Stimulated activated CD8-positive, alpha-beta memory T cell treated with anti-CD3 and anti-CD28 coated beads, Interleukin-12 subunit alpha, Interleukin-12 subunit beta, amount 100 ng/mL, for 1 hour (primary cell): ENCODE measurements around the gene MID1.

ENCODE experiments used
- DNase-seq: peaks from one replicate; pipeline ENCODE4 v3.0.0-alpha.2; 2020; ENCODE audit warnings: low read depth

Gene MID1

DNA sequence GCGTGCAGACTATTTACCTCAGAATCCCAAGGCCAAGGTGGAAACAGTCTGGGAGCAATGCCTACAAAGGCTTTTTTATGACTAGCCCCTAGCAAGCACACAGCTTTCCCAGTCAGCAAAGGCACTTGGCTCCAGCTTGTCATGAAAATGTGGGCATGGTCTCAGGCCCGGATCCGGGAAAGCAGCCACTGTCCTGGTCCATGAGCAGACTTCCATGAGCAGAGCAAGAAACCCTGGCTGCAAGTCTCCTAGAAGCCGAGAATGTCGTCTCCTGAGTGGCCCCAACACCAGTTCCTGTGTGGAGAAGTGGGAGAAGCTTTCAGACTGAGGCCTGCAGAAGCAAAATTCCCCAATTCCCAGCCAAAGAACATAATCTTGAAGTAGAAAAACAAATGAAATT, 190.5 kb downstream of the MID1 start:
- no peak for DNase-seq

DNA sequence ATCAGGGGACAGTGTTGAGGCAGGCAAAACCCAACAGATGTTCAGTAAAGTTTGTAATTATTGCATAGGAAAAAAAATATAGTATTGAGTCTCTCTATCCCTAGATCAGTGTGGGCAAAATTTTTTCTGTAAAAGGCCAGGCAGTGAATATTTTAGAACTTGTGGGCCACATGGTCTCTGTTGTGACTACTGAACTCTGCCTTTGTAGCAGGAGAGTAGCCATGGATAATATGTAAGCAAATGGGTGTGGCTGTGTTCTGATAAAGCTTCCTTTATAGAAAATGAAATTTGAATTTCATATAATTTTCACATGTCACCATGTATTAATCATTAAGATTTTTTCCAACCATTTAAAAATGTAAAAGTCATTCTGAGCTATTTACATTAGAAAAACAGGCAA, 193.1 kb downstream of the MID1 start:
- DNase-seq: no peak

DNA sequence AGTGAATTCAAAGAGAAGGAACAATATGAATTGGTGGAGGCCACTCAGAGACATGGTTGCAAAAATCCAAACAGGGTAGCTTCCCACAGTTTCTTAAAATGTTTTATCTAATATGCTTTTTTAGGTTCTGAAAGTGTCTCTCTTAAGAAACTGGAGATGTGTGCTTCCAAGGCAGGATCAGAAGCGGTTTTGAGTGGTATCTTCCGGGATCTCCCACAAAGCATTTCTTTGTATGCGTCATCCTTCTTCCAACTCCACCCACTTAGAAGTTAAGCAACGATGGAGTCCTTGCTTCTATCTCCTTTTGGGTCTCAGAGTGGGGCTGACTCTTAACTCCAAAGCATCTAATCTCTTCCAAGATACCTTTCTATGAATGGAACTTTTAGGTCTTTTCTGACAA, 196.7 kb downstream of the MID1 start:
- no peak for DNase-seq

DNA sequence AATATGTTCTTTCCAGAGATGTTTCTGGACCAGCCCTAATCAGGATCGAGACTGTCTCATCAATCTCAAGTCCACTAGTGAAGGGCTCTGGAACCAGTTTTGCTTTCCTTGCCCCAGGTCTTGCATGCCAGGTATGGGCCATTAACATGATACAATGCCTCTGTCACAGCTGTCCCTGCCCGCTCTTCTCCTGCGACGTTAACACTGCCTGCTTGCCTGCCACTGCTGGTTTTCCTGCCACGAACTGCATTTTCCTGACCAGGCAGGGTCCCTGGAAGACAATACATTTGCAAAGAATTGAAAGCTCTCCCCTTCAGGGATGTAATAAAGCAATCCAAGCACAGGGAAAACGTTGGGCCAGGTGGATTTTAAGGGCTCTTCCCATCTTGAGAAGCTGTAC, 200.3 kb downstream of the MID1 start:
- DNase-seq: no peak

GRCh38 chrX:10416424-10416823, 204.0 kb downstream of the MID1 start:
- no peak for DNase-seq

GRCh38 chrX:10415306-10416001, 204.9 kb downstream of the MID1 start:
- DNase-seq: no peak

- no peak for DNase-seq
These were observed 205.5 kb downstream of the MID1 start for GRCh38 chrX:10414862-10415261.

DNA sequence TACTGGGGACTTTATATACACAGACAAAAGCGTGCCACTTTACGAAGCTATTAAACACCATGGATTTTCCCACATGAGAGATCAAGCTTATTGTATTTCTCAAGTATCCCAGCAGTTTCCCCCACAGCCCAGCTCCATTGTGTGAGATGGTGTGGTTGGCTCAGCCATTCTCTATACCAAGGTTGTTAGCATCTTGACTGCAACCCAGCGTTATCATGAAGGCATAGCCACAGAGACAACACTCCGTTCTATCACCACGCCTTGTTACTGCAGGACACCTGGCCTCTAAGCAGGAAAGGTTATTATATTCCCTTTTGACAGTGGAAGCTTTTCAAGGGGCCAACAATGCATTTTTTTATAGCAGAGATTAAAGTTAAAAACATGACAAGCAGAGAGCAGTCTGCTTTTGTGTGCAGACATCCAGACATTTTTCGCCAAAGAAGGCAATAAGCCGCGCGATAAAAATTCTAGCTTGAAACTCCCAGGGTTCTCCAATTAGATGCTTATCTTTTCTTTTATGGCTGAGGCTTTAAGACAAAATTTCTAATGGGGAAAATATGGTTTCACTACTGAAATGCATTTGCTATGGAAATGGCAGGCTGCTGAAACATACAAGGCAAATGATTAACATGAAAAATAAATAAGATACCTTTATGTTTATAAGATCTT, 206.1 kb downstream of the MID1 start:
- no peak for DNase-seq

GRCh38 chrX:10404436-10404835, 215.9 kb downstream of the MID1 start:
- DNase-seq: no peak

DNA sequence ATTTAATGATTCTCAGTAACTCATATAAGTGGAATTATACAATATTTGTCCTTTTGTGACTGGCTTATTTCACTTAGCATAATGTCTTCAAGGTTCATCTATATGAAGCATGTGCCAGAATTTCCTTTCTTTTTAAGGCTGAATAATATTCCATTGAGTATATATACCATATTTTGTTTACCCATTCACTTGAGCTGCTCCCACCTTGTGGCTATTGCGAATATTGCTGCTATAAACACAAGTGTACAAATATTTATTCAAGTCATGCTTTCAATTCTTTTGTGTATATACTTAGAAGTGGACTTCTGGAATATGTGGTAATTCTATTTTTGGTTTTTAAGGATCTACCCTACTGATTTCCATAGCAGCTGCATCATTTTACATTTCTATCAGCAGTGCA, 219.1 kb downstream of the MID1 start:
- DNase-seq: no peak

DNA sequence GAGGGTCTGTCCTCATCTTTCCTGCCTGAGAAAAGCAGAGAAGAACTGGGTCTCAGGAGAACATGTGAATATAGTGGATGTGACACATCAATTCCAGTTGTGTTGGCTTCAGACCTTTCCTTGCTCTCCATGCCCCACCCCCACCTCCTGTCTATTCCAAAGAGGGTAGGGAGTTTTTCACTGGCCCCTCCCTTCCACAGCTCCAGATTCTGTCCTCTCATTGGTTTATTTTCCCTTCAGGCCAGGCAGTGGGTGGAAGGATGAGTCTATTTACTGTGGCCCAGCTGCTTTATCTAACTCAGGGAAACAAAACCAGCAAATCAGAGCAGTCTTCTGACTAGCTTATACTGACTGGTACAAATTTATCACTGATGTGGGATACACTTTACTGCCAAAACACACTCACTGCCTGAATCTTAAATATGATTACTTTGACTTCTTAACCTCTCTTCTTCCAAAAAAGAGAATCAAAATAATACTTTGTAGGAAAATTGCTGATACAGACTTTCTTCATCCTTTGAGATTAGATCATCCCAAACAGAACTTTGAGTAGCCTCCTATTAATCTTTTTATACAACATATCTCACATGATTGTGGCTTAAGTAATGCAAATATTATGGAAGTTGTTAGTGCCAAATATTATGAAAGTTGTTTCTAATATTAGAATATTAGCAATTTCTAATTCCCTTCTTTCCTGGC, 221.2 kb downstream of the MID1 start:
- no peak for DNase-seq

- DNase-seq: no peak
These were observed 222.2 kb downstream of the MID1 start for GRCh38 chrX:10398215-10398614.

GRCh38 chrX:10397349-10397748, 223.0 kb downstream of the MID1 start:
- no peak for DNase-seq

DNA sequence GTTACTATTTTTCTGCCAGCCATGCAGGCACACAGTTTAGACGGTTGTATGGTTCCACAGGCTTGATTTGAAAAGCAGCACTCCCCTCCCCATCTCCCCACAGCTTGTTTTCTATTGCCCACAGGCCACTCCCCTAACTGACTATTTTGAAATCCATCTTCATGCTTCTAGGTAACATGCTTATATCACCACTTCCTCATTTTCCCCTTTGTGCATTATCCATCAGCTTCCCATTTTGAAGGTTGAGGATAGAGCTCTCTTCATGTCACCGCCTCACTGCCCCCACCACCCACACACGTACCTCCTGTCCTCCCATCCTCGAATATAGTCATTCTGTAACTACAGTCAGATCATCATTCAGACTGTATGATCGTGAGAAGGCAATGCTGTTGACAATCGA, 224.7 kb downstream of the MID1 start:
- DNase-seq: no peak
